ENCODE results near the gene IFNA2.

GRCh38 chr9:21381448-21382339 is 3.5 kb downstream of the IFNA2 start:
- TF ChIP-seq CTCF (IDR thresholded peaks at IDR 0.05) (no peak), POLR2A (IDR thresholded peaks at IDR 0.05) (no peak)

Data from uterus (tissue), 2 donors.